WTC11 (cell line): Measurements from ENCODE around the gene LRRC2. TPM values are rescaled to one million over a fixed set of nuclear protein-coding genes. Genes with fewer than 3 reads are reported as not detected.
"Not testable (repeated sequence)": the region's sequence is repeated elsewhere in the genome, so short reads cannot be mapped to it uniquely, and the experiment has no call there.

Source experiments
- ATAC-seq: fragments of 200-7000 bp; cut with Tn5 transposase; 2 replicates; pipeline ENCODE4 v1.10.0; 2021; ENCODE audit warnings: mild to moderate bottlenecking, moderate library complexity
- CTCF ChIA-PET: fragments of 300-600 bp; sonication (Branson Sonifier 250); formaldehyde crosslinking; loops from one replicate; lab custom pipeline; 2021; ENCODE audit warnings: antibody characterized with exemption; lab: Charles Lee
- POLR2A ChIA-PET: fragments of 350-600 bp; sonication (Branson Sonifier 250); formaldehyde crosslinking; loops from one replicate; lab custom pipeline; 2021; ENCODE audit warnings: antibody characterized with exemption; lab: Charles Lee
- DNase-seq: peaks from one replicate; pipeline ENCODE4 v3.0.0; 2021; ENCODE audit warnings: low spot score
- H3K27ac Mint-ChIP-seq: 2 replicates; pipeline ENCODE4 v1.8.0; 2021; ENCODE audit warnings: mixed read lengths
- H3K27me3 Mint-ChIP-seq: 2 replicates; pipeline ENCODE4 v1.8.0; 2021; ENCODE audit warnings: low read depth, mild to moderate bottlenecking, moderate library complexity, mixed read lengths
- H3K36me3 Mint-ChIP-seq: 2 replicates; pipeline ENCODE4 v1.8.0; 2021; ENCODE audit warnings: mixed read lengths
- H3K4me1 Mint-ChIP-seq: 2 replicates; pipeline ENCODE4 v1.8.0; 2022; ENCODE audit warnings: mixed read lengths
- H3K4me3 Mint-ChIP-seq: 2 replicates; pipeline ENCODE4 v1.8.0; 2021; ENCODE audit warnings: mild to moderate bottlenecking, moderate library complexity, mixed read lengths
- H3K9me3 Mint-ChIP-seq: 2 replicates; pipeline ENCODE4 v1.8.0; 2021; ENCODE audit warnings: mixed read lengths
- CREB1 ChIP-seq: sonication (generic); formaldehyde crosslinking; IDR thresholded peaks from 2 replicates; pipeline ENCODE4 v1.8.0; 2023; ENCODE audit warnings: mild to moderate bottlenecking, missing genetic modification reagents
- E2F4 ChIP-seq: sonication (generic); formaldehyde crosslinking; IDR thresholded peaks from 2 replicates; pipeline ENCODE4 v1.8.1; 2022; ENCODE audit warnings: low read depth, mild to moderate bottlenecking, moderate library complexity, missing genetic modification reagents, borderline replicate concordance
- E2F5 ChIP-seq: sonication (generic); formaldehyde crosslinking; IDR thresholded peaks from 2 replicates; pipeline ENCODE4 v1.8.1; 2022; ENCODE audit warnings: mild to moderate bottlenecking, moderate library complexity, missing genetic modification reagents
- ETV6 ChIP-seq: sonication (generic); formaldehyde crosslinking; IDR thresholded peaks from 2 replicates; pipeline ENCODE4 v1.8.1; 2022; ENCODE audit warnings: mild to moderate bottlenecking, missing genetic modification reagents
- GTF2I ChIP-seq: fragments of 250-450 bp; sonication (Bioruptor Pico); conservative IDR thresholded peaks from 2 replicates; pipeline ENCODE4 v1.4.0; 2021; ENCODE audit warnings: mild to moderate bottlenecking
- HMGA2 ChIP-seq: fragments of 250-450 bp; sonication (Bioruptor Pico); IDR thresholded peaks from 2 replicates; pipeline ENCODE4 v1.4.0; 2021; ENCODE audit warnings: mild to moderate bottlenecking, moderate library complexity
- MAX ChIP-seq: sonication (generic); formaldehyde crosslinking; IDR thresholded peaks from 2 replicates; pipeline ENCODE4 v1.8.0; 2022; ENCODE audit warnings: mild to moderate bottlenecking, missing genetic modification reagents
- MLX ChIP-seq: sonication (generic); formaldehyde crosslinking; IDR thresholded peaks from 2 replicates; pipeline ENCODE4 v1.8.1; 2023; ENCODE audit warnings: mild to moderate bottlenecking, missing genetic modification reagents, moderate library complexity
- NFATC4 ChIP-seq: fragments of 250-450 bp; sonication (Bioruptor Pico); IDR thresholded peaks from 2 replicates; pipeline ENCODE4 v1.9.0; 2021; ENCODE audit warnings: mild to moderate bottlenecking
- NFYB ChIP-seq: sonication (generic); formaldehyde crosslinking; conservative IDR thresholded peaks from 2 replicates; pipeline ENCODE4 v1.8.0; 2022; ENCODE audit warnings: low read depth, missing genetic modification reagents
- NR1H2 ChIP-seq: sonication (generic); formaldehyde crosslinking; IDR thresholded peaks from 2 replicates; pipeline ENCODE4 v1.9.0; 2021; ENCODE audit warnings: mild to moderate bottlenecking, moderate library complexity, missing genetic modification reagents
- PREB ChIP-seq: sonication (generic); formaldehyde crosslinking; IDR thresholded peaks from 2 replicates; pipeline ENCODE4 v1.8.1; 2022; ENCODE audit warnings: mild to moderate bottlenecking, missing genetic modification reagents, moderate library complexity, borderline replicate concordance
- PRRX2 ChIP-seq: fragments of 250-450 bp; sonication (Bioruptor Pico); IDR thresholded peaks from 2 replicates; pipeline ENCODE4 v1.8.0; 2021; ENCODE audit warnings: mild to moderate bottlenecking
- RELA ChIP-seq: sonication (generic); formaldehyde crosslinking; IDR thresholded peaks from 2 replicates; pipeline ENCODE4 v1.8.1; 2022; ENCODE audit warnings: missing genetic modification reagents, mild to moderate bottlenecking, borderline replicate concordance
- SOX15 ChIP-seq: fragments of 250-450 bp; sonication (Bioruptor Pico); IDR thresholded peaks from 2 replicates; pipeline ENCODE4 v1.9.0; 2021; ENCODE audit warnings: mild to moderate bottlenecking
- SP1 ChIP-seq: sonication (generic); formaldehyde crosslinking; conservative IDR thresholded peaks from 2 replicates; pipeline ENCODE4 v1.8.1; 2022; ENCODE audit warnings: missing genetic modification reagents
- ZNF121 ChIP-seq: sonication (generic); formaldehyde crosslinking; IDR thresholded peaks from 2 replicates; pipeline ENCODE4 v1.8.0; 2023; ENCODE audit warnings: missing genetic modification reagents
- ZNF219 ChIP-seq: sonication (generic); formaldehyde crosslinking; IDR thresholded peaks from 2 replicates; pipeline ENCODE4 v1.8.0; 2023; ENCODE audit warnings: missing genetic modification reagents, mild to moderate bottlenecking, borderline replicate concordance
- ZNF396 ChIP-seq: fragments of 250-450 bp; sonication (Bioruptor Pico); IDR thresholded peaks from 2 replicates; pipeline ENCODE4 v1.8.0; 2021; ENCODE audit warnings: mild to moderate bottlenecking, moderate library complexity, borderline replicate concordance
- ZNF416 ChIP-seq: fragments of 250-450 bp; sonication (Bioruptor Pico); IDR thresholded peaks from 2 replicates; pipeline ENCODE4 v1.9.0; 2021; ENCODE audit warnings: mild to moderate bottlenecking, inconsistent platforms
- total RNA-seq: library from RNA; stranded (reverse); gene quantifications from 3 replicates; pipeline ENCODE4 v1.2.3, GENCODE V29; 2021

The LRRC2 gene
- total RNA-seq, 1 experiment from 2014 or later = 4.9 TPM

GRCh38 chr3:46495901-46496456, 70.1 kb downstream of the LRRC2 start (continued):
- TF ChIP-seq NR1H2 (no peak), SP1 (CRISPR knock-in tag) (no peak), ZNF416 (CRISPR knock-in tag) (no peak)

- H3K27ac Mint-ChIP-seq, DNase-seq, H3K4me3 Mint-ChIP-seq, POLR2A ChIA-PET, ATAC-seq, CTCF ChIA-PET: not testable (repeated sequence)
- H3K27me3 Mint-ChIP-seq = peaks cover 17% of the 10 kb centered on the region
- peaks cover 37% of the 10 kb centered on the region for H3K4me1 Mint-ChIP-seq
- peaks cover 15% of the 10 kb centered on the region for H3K9me3 Mint-ChIP-seq
- peaks cover 16% of the 10 kb centered on the region for H3K36me3 Mint-ChIP-seq
Measured at GRCh38 chr3:46494491-46494890, 71.6 kb downstream of the LRRC2 start.

- POLR2A ChIA-PET = no interaction called here
- Mint-ChIP-seq H3K9me3 (peaks cover 15% of the 10 kb centered on the region), H3K4me3 (no peak overlapping the region), H3K27ac (no peak overlapping the region), H3K4me1 (peaks cover 44% of the 10 kb centered on the region), H3K36me3 (peaks cover 16% of the 10 kb centered on the region), H3K27me3 (peaks cover 15% of the 10 kb centered on the region)
- CTCF ChIA-PET = interaction anchor here (0.7 to 1.0 kb wide), 3 partner anchors 57 to 186 kb away, joined by 3 read pairs; no protein-coding TSS in a partner anchor
- TF ChIP-seq NFYB (CRISPR knock-in tag) (no peak), E2F4 (CRISPR knock-in tag) (no peak), NFATC4 (CRISPR knock-in tag) (no peak), MAX (CRISPR knock-in tag) (no peak), PREB (CRISPR knock-in tag) (no peak), MLX (no peak), SOX15 (CRISPR knock-in tag) (no peak), GTF2I (CRISPR knock-in tag) (no peak), ETV6 (no peak), E2F5 (no peak), ZNF219 (CRISPR knock-in tag) (no peak), RELA (CRISPR knock-in tag) (no peak), HMGA2 (no peak), CREB1 (CRISPR knock-in tag) (no peak), PRRX2 (no peak), ZNF121 (CRISPR knock-in tag) (no peak), ZNF396 (CRISPR knock-in tag) (no peak)
- DNase-seq = no peak
- no peak for ATAC-seq
Measured at GRCh38 chr3:46492890-46493547, 73.1 kb downstream of the LRRC2 start.
